Lower leg skin (tissue), 4 donors: Measurements from ENCODE around the gene CCDC63. TPM values are rescaled to one million over a fixed set of nuclear protein-coding genes. Genes with fewer than 3 reads are reported as not detected.

ENCODE experiments used
- DNase-seq, 2 donors: peaks; one replicate each; pipeline ENCODE4 v3.0.0-alpha.2; 2019; ENCODE audit warnings: low spot score in 2 of 2
- H3K4me3 ChIP-seq: fragments of 200-600 bp; sonication (generic); 2 replicates; pipeline ENCODE4 v1.5.1; 2017; ENCODE audit warnings: mild to moderate bottlenecking, low read depth; ENCODE audit not compliant: poor library complexity, severe bottlenecking
- CTCF ChIP-seq, 3 donors: fragments of 450-650 bp; IDR thresholded peaks; one replicate each; pipeline ENCODE4 v1.5.1; 2016; ENCODE audit warnings: antibody characterized with exemption in 3 of 3, mild to moderate bottlenecking in 3 of 3, moderate library complexity in 2 of 3
- POLR2A ChIP-seq, 2 donors: fragments of 450-650 bp; IDR thresholded peaks; one replicate each; pipeline ENCODE4 v1.6.1; 2016 to 2017; ENCODE audit warnings: antibody characterized with exemption in 2 of 2, mild to moderate bottlenecking in 1 of 2, moderate library complexity in 1 of 2
- WGBS, 2 donors: methylation state at CpG; one replicate each; pipeline ENCODE4 v1.1.5; 2018; 5-methylcytosine and 5-hydroxymethylcytosine counted together
- intact Hi-C: fragments of 100-400 bp; cut with DNase I; formaldehyde crosslinking; loops from one replicate; pipeline ENCODE4 v1.15.0; 2023; ENCODE audit warnings: low total_unique reads
- total RNA-seq, 4 donors: library from RNA; depleted of rRNA; stranded (reverse); fragments of >200 nt; gene quantifications; one replicate each; pipeline ENCODE4 v1.1.0, GENCODE V29; 2016

Gene CCDC63
- total RNA-seq, 4 donors from 2014 or later: 0.29 TPM; not detected in 3

GRCh38 chr12:110923692-110924334 lies 77.0 kb downstream of the CCDC63 start:
- no peak for DNase-seq
- intact Hi-C loops: loop anchor here (10.0 kb wide), 1 partner anchor 371 kb away; no protein-coding TSS in a partner anchor
- TF ChIP-seq CTCF (IDR thresholded peaks at IDR 0.05): no peak
- TF ChIP-seq POLR2A (IDR thresholded peaks at IDR 0.05): no peak
- 84 to 91% methylated on average over 9 of the region's 9 CpGs for WGBS, 2 donors
- H3K4me3 ChIP-seq: no peak overlapping the region

- DNase-seq: no peak
- no peak overlapping the region for H3K4me3 ChIP-seq
- TF ChIP-seq POLR2A (IDR thresholded peaks at IDR 0.05) (no peak), CTCF (IDR thresholded peaks at IDR 0.05) (no peak)
- WGBS, 2 donors: 51 to 55% methylated on average over 6 of the region's 6 CpGs
- intact Hi-C loops: loop anchor here (10.0 kb wide), 1 partner anchor 367 kb away; no protein-coding TSS in a partner anchor
These were observed 80.8 kb downstream of the CCDC63 start for GRCh38 chr12:110927546-110927945.

DNA sequence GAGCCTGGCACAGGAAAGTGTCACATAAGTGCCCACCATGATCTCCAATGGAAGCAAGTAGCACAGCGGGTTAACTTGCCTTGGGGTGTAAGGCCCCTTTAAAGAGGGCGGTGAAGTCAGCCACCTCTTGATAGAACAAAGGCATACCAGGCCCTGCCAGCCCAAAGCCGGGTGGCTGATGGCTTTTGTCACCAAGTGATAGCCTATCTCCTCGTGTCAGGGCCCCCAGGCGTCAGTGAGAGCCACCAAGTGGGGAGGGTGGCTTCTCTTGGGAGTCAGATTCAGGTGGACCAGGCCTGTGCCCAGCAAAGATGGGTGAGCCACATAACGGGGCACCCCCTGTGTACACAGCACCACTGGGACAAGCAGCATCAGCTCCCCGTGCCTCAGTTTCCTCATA lies 81.9 kb downstream of the CCDC63 start:
- 65 to 71% methylated on average over 7 of the region's 7 CpGs for WGBS, 2 donors
- intact Hi-C loops: loop anchor here (10.0 kb wide), 1 partner anchor 366 kb away; no protein-coding TSS in a partner anchor

DNA sequence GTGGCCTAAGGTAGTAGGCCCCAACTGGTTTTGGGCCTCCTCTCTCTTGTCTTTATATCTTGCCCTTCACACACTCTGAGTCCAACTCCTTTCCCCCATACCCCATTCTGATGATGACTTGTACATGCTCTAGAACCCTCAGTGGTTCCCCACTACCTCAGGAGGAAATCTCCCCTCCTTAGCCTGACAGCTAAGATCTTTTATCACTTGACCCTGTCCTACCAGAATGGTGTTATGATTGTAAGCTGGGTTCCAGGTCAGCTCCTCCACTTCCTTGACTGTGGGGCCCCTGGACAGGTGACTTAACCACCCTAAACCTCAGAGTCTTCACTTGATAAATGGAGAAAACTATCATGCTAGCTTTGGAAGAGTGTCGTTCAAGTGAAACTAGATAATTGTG lies 83.0 kb downstream of the CCDC63 start:
- intact Hi-C loops: loop anchor here (10.0 kb wide), 1 partner anchor 365 kb away; no protein-coding TSS in a partner anchor
- no peak for DNase-seq
- TF ChIP-seq POLR2A (IDR thresholded peaks at IDR 0.05): no peak
- H3K4me3 ChIP-seq: no peak overlapping the region
- WGBS, 2 donors: 93 to 95% methylated on average over 1 of the region's 1 CpG

More for the DNA sequence above, 81.9 kb downstream of the CCDC63 start:
- TF ChIP-seq CTCF (IDR thresholded peaks at IDR 0.05): no peak
- no peak for TF ChIP-seq POLR2A (IDR thresholded peaks at IDR 0.05)
- peak in 1 of 2 donors; percentile 71 for DNase-seq
- no peak overlapping the region for H3K4me3 ChIP-seq

- H3K4me3 ChIP-seq: no peak overlapping the region
- WGBS, 2 donors: 80 to 83% methylated on average over 21 of the region's 21 CpGs
- TF ChIP-seq POLR2A (IDR thresholded peaks at IDR 0.05) (no peak), CTCF (IDR thresholded peaks at IDR 0.05) (peak in 1 of 3 donors; percentile 45)
- intact Hi-C loops: no loop called here
- DNase-seq: peak in 1 of 2 donors; percentile 62
These were observed 83.8 kb downstream of the CCDC63 start for GRCh38 chr12:110930348-110931314.

DNA sequence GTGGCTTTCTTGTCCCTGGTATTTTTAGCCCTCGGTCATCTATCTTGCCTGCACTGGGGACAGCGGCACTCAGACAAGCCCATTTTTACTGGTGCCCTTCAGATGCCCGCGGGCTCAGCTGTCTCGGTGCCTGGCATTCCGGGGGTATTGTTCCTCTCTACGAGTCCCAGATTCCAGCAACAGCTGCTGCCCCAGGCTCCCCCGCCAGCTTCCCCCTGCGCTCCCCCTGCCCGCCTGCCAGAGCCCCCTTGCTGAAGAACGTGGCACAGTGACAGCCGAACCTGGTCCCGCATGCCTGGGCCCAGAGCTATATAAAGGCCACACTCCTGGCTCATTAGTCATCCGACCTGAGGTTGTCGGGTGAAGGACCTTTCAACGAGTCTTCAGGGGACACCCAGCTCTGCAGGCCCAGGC lies 84.5 kb downstream of the CCDC63 start:
- WGBS, 2 donors: 60 to 71% methylated on average over 10 to 16 of the region's 16 CpGs
- DNase-seq: peak in 1 of 2 donors; percentile 73
- H3K4me3 ChIP-seq: no peak overlapping the region
- intact Hi-C loops: no loop called here
- TF ChIP-seq CTCF (IDR thresholded peaks at IDR 0.05): no peak
- TF ChIP-seq POLR2A (IDR thresholded peaks at IDR 0.05): no peak
